GM19238 (cell line): Measurements from ENCODE around the gene CPEB3.
"Not testable (repeated sequence)": the region's sequence is repeated elsewhere in the genome, so short reads cannot be mapped to it uniquely, and the experiment has no call there.

Experiments
- DNase-seq: peaks from one replicate; pipeline ENCODE4 v3.0.0; 2011; ENCODE audit warnings: low spot score; ENCODE audit not compliant: insufficient read length

Gene CPEB3

DNA sequence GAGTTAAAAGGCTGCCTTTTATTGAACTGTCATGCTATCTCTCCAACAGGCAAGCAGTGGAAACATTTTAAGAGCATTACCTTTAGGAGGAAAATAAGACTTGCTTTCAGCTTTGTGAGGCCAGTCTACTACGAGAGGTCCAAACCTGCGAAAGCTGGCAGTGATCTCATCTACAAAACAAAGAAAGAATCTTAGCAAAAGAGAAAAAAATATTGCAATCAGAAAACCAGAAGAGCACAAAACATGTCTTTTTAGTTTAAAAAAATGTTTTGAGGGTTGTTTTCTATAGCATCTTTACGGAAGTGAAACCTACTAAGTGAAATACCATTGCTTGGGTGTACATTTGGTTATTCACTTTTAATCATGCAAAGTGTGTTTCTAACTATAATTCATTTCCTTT is 147.9 kb downstream of the CPEB3 start:
- no peak for DNase-seq

DNA sequence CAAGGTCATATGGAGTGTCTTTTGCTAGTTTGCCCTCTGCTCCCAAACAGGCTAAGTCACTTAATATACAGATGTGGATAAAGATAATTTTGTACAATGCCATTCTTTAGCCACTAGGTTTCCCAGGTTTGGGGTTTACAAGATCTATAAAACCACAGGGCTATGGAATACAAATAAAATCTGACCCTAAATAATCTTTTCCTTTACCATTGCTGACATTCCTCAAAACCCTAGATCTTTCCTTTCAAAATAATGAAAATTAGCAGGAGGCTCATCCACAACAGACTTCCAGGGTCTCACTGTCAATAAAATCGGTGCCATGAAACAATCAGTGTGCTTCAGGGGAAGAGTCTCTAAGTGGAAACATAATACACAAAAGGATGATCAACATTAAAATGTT is 148.4 kb downstream of the CPEB3 start:
- no peak for DNase-seq

DNA sequence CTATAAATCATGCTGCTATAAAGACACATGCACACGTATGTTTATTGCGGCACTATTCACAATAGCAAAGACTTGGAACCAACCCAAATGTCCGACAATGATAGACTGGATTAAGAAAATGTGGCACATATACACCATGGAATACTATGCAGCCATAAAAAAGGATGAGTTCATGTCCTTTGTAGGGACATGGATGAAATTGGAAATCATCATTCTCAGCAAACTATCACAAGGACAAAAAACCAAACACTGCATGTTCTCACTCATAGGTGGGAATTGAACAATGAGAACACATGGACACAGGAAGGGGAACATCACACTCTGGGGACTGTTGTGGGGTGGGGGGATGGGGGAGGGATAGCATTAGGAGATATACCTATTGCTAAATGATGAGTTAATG is 149.7 kb downstream of the CPEB3 start:
- not testable (repeated sequence) for DNase-seq

DNA sequence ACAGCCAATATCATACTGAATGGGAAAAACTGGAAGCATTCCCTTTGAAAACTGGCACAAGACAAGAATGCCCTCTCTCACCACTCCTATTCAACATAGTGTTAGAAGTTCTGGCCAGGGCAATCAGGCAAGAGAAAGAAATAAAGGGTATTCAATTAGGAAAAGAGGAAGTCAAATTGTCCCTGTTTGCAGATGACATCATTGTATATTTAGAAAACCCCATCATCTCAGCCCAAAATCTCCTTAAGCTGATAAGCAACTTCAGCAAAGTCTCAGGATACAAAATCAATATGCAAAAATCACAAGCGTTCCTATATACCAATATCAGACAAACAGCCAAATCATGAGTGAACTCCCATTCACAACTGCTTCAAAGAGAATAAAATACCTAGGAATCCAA is 156.8 kb downstream of the CPEB3 start:
- DNase-seq = not testable (repeated sequence)

- DNase-seq = no peak
Measured at GRCh38 chr10:92131275-92131820, 159.5 kb downstream of the CPEB3 start.

- DNase-seq = no peak
Measured at GRCh38 chr10:92130622-92131274, 160.1 kb downstream of the CPEB3 start.

GRCh38 chr10:92126100-92126650 is 164.7 kb downstream of the CPEB3 start:
- no peak for DNase-seq

DNA sequence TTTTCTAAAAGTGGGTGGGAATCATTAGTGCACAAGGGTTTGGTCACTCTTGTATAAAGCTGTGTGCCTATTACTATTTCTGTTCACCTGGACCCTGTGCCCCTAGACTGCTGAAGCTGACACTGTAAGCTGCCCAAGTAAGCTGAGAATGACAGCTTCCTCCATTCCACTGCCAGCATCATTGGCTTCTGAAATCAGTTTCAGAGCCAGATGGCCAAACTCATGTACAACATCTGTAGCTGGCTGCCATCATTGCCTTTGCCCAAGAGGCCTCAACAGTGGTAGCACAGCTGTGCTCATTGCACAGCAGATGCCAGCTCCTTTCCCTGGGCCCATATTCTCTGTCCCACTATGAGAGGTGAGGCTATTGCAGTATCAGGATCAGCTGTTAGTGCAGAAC is 165.7 kb downstream of the CPEB3 start:
- DNase-seq = no peak

- DNase-seq = no peak
Measured at GRCh38 chr10:92124616-92125143, 166.2 kb downstream of the CPEB3 start.

GRCh38 chr10:92124020-92124419 is 166.9 kb downstream of the CPEB3 start:
- DNase-seq = no peak

DNA sequence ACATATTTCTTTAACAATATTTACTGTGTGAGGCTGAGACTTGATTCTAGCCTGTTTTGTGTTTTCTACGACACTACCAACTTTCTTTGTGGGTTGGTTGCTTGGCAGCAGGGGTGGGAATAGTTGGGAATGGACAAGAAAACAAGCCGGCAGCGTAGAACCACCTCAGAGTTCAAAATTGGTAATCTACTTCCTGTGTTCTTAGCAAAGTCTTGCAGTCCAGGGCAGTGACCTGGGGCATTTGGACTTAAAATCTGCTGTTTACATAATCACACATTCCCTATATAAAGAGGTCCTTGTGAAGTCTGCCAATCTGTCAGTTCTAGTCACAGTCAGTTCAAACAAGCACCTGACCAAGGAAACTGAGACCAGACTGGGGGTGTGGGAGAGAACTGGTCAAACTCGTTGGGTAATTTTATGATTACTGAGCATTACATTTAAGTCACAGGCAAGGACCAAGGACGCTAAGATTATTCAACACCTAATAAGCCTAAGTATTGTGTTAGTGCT is 167.9 kb downstream of the CPEB3 start:
- DNase-seq = no peak

- no peak for DNase-seq
Measured at GRCh38 chr10:92121686-92122492, 169.0 kb downstream of the CPEB3 start.

DNA sequence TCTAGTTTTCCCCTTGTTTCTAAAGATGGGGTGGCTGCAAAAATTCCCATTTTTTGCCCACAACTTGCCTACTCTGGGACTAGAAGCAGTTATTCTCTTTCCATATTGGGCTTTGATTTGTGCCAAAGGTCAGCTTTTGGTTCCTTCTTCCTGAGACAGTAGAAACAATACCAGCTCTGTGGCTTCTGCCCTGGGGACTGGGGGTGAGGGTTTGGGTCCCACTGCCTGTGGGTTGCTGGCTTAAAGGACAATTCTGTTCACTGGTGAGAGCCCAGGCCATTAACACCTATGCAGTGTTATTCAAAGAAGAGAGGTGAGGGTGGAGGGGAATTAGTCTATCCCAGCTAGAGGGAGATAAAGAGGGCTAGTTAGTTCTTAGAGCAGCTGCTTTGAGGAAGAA is 171.5 kb downstream of the CPEB3 start:
- DNase-seq = no peak

DNA sequence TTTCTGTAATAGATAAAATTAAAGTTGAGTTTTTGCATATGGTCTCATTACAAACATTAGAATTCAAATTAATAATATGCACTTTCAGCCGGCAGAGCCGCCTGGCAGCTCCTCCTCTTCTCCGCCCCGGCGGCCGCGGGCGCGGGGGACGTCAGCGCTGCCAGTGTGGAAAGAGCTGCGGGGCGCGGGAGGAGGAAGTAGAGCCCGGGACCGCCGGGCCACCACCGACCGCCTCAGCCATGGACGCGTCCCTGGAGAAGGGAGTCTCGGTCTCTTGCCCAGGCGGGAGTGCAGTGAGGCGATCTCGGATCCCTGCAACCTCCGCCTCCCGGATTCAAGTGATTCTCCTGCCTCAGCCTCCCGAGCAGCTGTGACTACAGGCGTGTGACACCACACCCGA is 176.0 kb downstream of the CPEB3 start:
- DNase-seq = not testable (repeated sequence)

- DNase-seq = no peak
Measured at GRCh38 chr10:92113911-92114600, 176.8 kb downstream of the CPEB3 start.

GRCh38 chr10:92112462-92112861 is 178.4 kb downstream of the CPEB3 start:
- DNase-seq = no peak

DNA sequence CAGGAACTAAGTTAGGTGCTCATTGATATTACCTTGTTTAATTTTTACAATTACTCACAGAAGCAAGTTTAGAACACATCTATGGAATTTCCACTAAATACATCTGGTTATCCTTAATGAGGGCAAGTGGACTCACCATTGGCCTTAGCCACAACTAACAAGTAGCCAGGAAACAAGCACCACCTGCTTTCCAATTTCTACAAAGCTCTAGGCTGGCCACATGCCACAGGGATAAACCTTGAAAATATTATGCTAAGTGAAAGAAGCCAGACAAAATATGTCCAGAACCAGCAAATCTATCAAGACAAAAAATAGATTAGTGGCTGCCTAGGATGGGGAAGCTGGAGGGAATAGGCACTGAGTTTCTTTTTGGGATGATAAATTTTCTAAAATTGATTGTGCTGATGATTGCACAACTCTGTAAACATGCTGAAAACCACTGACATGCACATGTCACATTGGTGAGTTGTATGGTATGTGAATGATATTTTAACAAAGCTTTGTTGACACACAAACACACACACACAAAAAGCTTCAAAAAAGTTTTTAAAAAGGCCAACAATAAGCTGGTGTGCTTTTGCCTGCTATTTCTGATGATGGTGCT is 179.4 kb downstream of the CPEB3 start:
- DNase-seq = no peak

DNA sequence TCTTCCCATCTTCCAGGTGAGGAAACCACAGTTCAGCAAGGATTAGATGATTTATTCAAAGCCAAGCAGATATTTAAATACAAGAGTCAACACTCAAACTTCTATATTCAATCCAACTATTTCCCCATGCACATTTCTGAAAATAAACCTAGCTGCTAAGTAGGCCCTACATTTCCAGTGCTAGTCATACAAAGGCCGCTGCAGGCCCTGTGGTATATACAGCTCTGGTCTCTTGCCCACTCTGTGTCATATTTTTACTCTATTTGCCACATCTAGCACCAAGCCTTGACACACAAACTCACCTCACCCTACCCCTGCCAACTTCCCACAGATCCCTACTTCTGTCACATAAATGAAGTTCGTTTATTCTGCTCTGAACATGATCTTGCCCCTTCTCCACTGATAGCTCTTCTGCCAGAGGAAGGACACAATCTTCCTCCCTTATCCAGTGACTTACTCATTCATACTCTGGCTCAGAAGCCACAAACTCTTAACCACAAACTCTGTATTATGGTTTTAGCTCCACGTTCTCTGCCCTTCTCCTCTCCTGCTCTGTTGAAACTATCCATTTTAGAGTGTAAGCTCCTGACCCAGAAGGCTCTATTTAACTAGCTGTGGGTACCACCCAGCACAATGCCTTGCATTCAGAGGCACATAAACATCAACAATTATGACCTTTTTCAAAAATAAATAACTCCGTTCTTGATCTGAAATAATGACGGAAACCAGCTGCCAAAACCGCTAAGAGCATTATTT is 180.7 kb downstream of the CPEB3 start:
- no peak for DNase-seq

DNA sequence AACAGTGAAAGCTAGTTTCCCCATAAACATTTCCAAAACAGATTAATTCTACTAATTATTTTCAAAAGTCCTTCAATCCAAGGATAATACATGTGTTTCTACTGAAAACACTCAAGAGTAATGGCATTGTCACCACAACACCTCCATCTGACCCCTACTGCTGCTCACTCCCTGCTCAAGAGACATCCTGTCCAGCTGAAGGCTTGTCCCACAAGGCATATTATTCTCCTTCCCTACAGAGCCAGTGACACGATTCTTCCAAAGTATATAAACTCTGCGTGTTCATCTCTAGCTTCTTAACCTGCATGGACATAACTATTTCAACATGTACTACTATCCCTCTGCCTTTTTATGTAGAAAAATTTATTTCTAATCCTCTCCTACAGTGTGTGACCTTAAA is 182.1 kb downstream of the CPEB3 start:
- DNase-seq = no peak

GRCh38 chr10:92108120-92108519 is 182.8 kb downstream of the CPEB3 start:
- no peak for DNase-seq
